AML-193 (cell line): ENCODE measurements around the gene BCR.
"Not testable (repeated sequence)": the region's sequence is repeated elsewhere in the genome, so short reads cannot be mapped to it uniquely, and the experiment has no call there.

Source experiments
- DNase-seq, 2 experiments: peaks; one replicate each; lab custom pipeline; 2025; lab: John Stamatoyannopoulos, UW

The BCR gene

GRCh38 chr22:23316596-23316995 lies 136.3 kb downstream of the BCR start:
- not testable (repeated sequence) for DNase-seq

- DNase-seq: not testable (repeated sequence)
These were observed 138.0 kb downstream of the BCR start for GRCh38 chr22:23318316-23318715.

- DNase-seq: not testable (repeated sequence)
These were observed 142.3 kb downstream of the BCR start for GRCh38 chr22:23322497-23323080.

- not testable (repeated sequence) for DNase-seq
These were observed 143.8 kb downstream of the BCR start for GRCh38 chr22:23323960-23324688.

- no peak for DNase-seq
These were observed 144.9 kb downstream of the BCR start for GRCh38 chr22:23325183-23325582.

- not testable (repeated sequence) for DNase-seq
These were observed 153.5 kb downstream of the BCR start for GRCh38 chr22:23333822-23334221.

GRCh38 chr22:23337672-23338071 lies 157.4 kb downstream of the BCR start:
- DNase-seq: not testable (repeated sequence)

- not testable (repeated sequence) for DNase-seq
These were observed 161.8 kb downstream of the BCR start for GRCh38 chr22:23341942-23342695.

GRCh38 chr22:23351321-23351720 lies 171.0 kb downstream of the BCR start:
- no peak for DNase-seq

GRCh38 chr22:23353004-23353403 lies 172.7 kb downstream of the BCR start:
- DNase-seq: no peak

- no peak for DNase-seq
These were observed 173.4 kb downstream of the BCR start for GRCh38 chr22:23353696-23354095.

- DNase-seq: no peak
These were observed 175.8 kb downstream of the BCR start for GRCh38 chr22:23356094-23356493.

- no peak for DNase-seq
These were observed 176.7 kb downstream of the BCR start for GRCh38 chr22:23357053-23357452.

GRCh38 chr22:23359583-23360123 lies 179.3 kb downstream of the BCR start:
- DNase-seq: no peak

- DNase-seq: no peak
These were observed 181.4 kb downstream of the BCR start for GRCh38 chr22:23361676-23362075.

- no peak for DNase-seq
These were observed 183.4 kb downstream of the BCR start for GRCh38 chr22:23363683-23364082.

GRCh38 chr22:23364389-23364788 lies 184.1 kb downstream of the BCR start:
- no peak for DNase-seq

GRCh38 chr22:23365524-23365923 lies 185.2 kb downstream of the BCR start:
- no peak for DNase-seq

- no peak for DNase-seq
These were observed 185.7 kb downstream of the BCR start for GRCh38 chr22:23365961-23366360.

- DNase-seq: not testable (repeated sequence)
These were observed 186.9 kb downstream of the BCR start for GRCh38 chr22:23367196-23367595.
